ENCODE results near the gene CHCHD4.

GRCh38 chr3:14162178-14162577 lies 37.5 kb upstream of the CHCHD4 start:
- TF ChIP-seq SP1 (IDR thresholded peaks at IDR 0.05; ENCODE audit: low read depth, low read length) = no peak
- TF ChIP-seq, protein P1, sequence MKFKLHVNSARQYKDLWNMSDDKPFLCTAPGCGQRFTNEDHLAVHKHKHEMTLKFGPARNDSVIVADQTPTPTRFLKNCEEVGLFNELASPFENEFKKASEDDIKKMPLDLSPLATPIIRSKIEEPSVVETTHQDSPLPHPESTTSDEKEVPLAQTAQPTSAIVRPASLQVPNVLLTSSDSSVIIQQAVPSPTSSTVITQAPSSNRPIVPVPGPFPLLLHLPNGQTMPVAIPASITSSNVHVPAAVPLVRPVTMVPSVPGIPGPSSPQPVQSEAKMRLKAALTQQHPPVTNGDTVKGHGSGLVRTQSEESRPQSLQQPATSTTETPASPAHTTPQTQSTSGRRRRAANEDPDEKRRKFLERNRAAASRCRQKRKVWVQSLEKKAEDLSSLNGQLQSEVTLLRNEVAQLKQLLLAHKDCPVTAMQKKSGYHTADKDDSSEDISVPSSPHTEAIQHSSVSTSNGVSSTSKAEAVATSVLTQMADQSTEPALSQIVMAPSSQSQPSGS (IDR thresholded peaks at IDR 0.05; ENCODE audit: low read length) = no peak
- TF ChIP-seq, protein P2, sequence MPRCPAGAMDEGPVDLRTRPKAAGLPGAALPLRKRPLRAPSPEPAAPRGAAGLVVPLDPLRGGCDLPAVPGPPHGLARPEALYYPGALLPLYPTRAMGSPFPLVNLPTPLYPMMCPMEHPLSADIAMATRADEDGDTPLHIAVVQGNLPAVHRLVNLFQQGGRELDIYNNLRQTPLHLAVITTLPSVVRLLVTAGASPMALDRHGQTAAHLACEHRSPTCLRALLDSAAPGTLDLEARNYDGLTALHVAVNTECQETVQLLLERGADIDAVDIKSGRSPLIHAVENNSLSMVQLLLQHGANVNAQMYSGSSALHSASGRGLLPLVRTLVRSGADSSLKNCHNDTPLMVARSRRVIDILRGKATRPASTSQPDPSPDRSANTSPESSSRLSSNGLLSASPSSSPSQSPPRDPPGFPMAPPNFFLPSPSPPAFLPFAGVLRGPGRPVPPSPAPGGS (IDR thresholded peaks at IDR 0.05; ENCODE audit: borderline replicate concordance, insufficient read depth, low read depth, low read length, poor library complexity, severe bottlenecking) = no peak
- TF ChIP-seq CBFB (IDR thresholded peaks at IDR 0.05; ENCODE audit: low read depth) = no peak
- no peak for TF ChIP-seq SUPT20H (IDR thresholded peaks at IDR 0.05; ENCODE audit: borderline replicate concordance, control insufficient read depth, low read depth, low read length)
- TF ChIP-seq RCOR1 (conservative IDR thresholded peaks at IDR 0.05; ENCODE audit: low read depth, low read length) = no peak
- no peak for TF ChIP-seq EZH2 (IDR thresholded peaks at IDR 0.05; ENCODE audit: borderline replicate concordance, control insufficient read depth, low read depth, low read length)
- no peak for TF ChIP-seq MEF2A (IDR thresholded peaks at IDR 0.05; ENCODE audit: insufficient read depth, low read depth, low read length)

Measured in GM12878 (cell line).